PC-3 (cell line): ENCODE measurements around the gene TENM4.

Experiments used
- CTCF ChIP-seq: fragments of 300-600 bp; sonication (generic); conservative IDR thresholded peaks from 2 replicates; pipeline ENCODE4 v1.5.1; 2017; ENCODE audit warnings: antibody characterized with exemption, low read depth, mild to moderate bottlenecking, low read length
- EZH2 ChIP-seq: fragments of 300-600 bp; sonication (generic); IDR thresholded peaks from one replicate; pipeline ENCODE4 v1.6.1; 2017; ENCODE audit warnings: antibody characterized with exemption, mild to moderate bottlenecking, low read length; ENCODE audit not compliant: unreplicated experiment
- EZH2phosphoT487 ChIP-seq: fragments of 300-600 bp; sonication (generic); IDR thresholded peaks from 2 replicates; pipeline ENCODE4 v1.6.1; 2018; ENCODE audit warnings: mild to moderate bottlenecking, antibody characterized with exemption, low read length, borderline replicate concordance

DNA sequence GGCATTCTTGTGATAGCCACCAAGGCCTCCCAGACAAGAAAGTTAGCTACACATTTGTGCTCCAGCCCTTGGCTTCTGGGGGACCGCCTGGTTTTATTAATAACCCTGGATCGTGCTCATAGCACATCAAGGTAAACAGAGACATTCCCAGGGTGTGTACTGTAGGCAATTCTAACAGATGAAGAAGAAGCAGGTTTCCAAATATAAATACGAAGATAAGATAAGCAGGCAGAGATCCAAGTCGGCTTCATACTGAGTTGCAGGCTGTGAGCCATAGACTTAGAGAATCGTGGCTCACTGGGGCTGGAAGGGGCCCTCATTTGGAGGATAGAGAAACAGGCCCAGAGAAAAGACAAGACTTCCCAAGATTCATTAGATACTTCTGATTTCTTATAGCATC, 131.4 kb downstream of the TENM4 start:
- TF ChIP-seq CTCF (no peak), EZH2 (no peak), EZH2phosphoT487 (no peak)
